ENCODE measurements around the gene BICDL2.

GRCh38 chr16:2979669-2980226 lies 57.0 kb downstream of the BICDL2 start:
- no peak for TF ChIP-seq CTCF (IDR thresholded peaks at IDR 0.05; ENCODE audit: control extremely low read depth in 1 of 3, insufficient read depth in 1 of 3, low read depth in 1 of 3, low read length in 3 of 3)
- no peak for TF ChIP-seq POLR2A (IDR thresholded peaks at IDR 0.05; ENCODE audit: control extremely low read depth in 1 of 2, low read depth in 2 of 2, low read length in 2 of 2)
- TF ChIP-seq PHF8 (conservative IDR thresholded peaks at IDR 0.05; ENCODE audit: low read depth, low read length), result no peak
- TF ChIP-seq HDAC6 (IDR thresholded peaks at IDR 0.05; ENCODE audit: low read depth, low read length), result no peak
- no peak for TF ChIP-seq MAFK (IDR thresholded peaks at IDR 0.05; ENCODE audit: low read depth, low read length)
- no peak for TF ChIP-seq CREB1 (IDR thresholded peaks at IDR 0.05)
- TF ChIP-seq POLR2AphosphoS5 (IDR thresholded peaks at IDR 0.05; ENCODE audit: low read depth, low read length), result no peak

Data from H1 (cell line).